Measurements from ENCODE around the gene CNOT2. TPM values are rescaled to one million over a fixed set of nuclear protein-coding genes. Genes with fewer than 3 reads are reported as not detected.

The CNOT2 gene
- total RNA-seq, 1 experiment from 2014 or later = 82.9 TPM

DNA sequence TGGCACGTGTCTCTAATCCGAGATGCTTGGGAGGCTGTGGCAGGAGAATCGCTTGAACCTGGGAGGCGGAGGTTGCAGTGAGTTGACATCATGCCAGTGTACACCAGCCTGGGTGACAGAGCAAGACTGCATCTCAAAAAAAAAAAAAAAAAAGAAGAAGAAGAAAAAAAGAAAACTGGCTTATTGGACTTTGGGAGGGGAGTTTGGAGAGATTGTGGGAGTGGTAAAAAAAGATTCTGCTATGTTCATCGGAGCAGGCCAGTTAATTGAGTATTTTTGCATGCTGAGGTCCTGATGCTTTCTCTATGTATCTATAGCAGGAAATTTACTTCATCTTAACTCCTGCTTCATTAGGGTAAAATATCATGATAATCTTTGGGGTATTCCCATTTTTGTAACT is 11.6 kb downstream of the CNOT2 start:
- no peak overlapping the region for H3K23ac ChIP-seq (ENCODE audit: insufficient read length, low read depth, low read length)
- H3K4me1 ChIP-seq (ENCODE audit: insufficient read depth, low read length) = peaks cover 3% of the 10 kb centered on the region; the same call in 1 of the 2 replicates
- no peaks in the 10 kb centered on the region for H4K20me1 ChIP-seq (ENCODE audit: control insufficient read depth, insufficient read depth, insufficient read length)
- Mint-ChIP-seq H3K27me3 (ENCODE audit: low read depth) (no peaks in the 10 kb centered on the region; the same call in 1 of the 2 replicates), H3K4me3 (no peak overlapping the region), H3K27ac (peak overlapping the region; percentile 13 to 71 (median 32); a peak in 4 of 7 replicates), H3K9me3 (no peaks in the 10 kb centered on the region), H3K36me3 (ENCODE audit: insufficient read depth in 1 of 3, low read depth in 3 of 3) (peaks cover 0 to 6% (median 3%) of the 10 kb centered on the region in 3 experiments; a peak in 4 of 7 replicates), H3K4me1 (peaks cover 42 to 44% of the 10 kb centered on the region in 2 experiments)
- no peak overlapping the region for H3K4ac ChIP-seq (ENCODE audit: low read depth, low read length)
- H2BK12ac ChIP-seq (ENCODE audit: insufficient read length, low read depth, low read length) = no peak overlapping the region
- no peaks in the 10 kb centered on the region for H3K27me3 ChIP-seq (ENCODE audit: insufficient read depth, low read length)
- H2BK120ac ChIP-seq (ENCODE audit: low read depth, low read length, poor library complexity, severe bottlenecking) = no peak overlapping the region
- no peak overlapping the region for H4K8ac ChIP-seq (replicated peaks; ENCODE audit: insufficient read length, low read depth, low read length)
- H3K9ac ChIP-seq (ENCODE audit: extremely low read depth, insufficient read length, low read length) = no peak overlapping the region
- no peak overlapping the region for H2AK5ac ChIP-seq (ENCODE audit: insufficient read length, low read length)
- WGBS (ENCODE audit: extremely low coverage, insufficient read length, low lambda C conversion rate) = no CpG with 5 or more reads among the region's 5 CpGs
- no peak overlapping the region for H3K4me2 ChIP-seq (ENCODE audit: insufficient read depth, insufficient read length, low read length)
- H4K5ac ChIP-seq (ENCODE audit: insufficient read length, low read depth, low read length) = no peak overlapping the region
- TF ChIP-seq CTCF (conservative IDR thresholded peaks at IDR 0.05) = no peak
- H3K56ac ChIP-seq (ENCODE audit: insufficient read length, low read depth, low read length) = no peak overlapping the region
- H2AFZ ChIP-seq (ENCODE audit: low read length) = no peak overlapping the region
- no peak overlapping the region for H2BK20ac ChIP-seq (ENCODE audit: low read depth, low read length, poor library complexity, severe bottlenecking)
- no peaks in the 10 kb centered on the region for H3K9me3 ChIP-seq (ENCODE audit: control insufficient read depth, low read depth, low read length)
- H2BK15ac ChIP-seq (ENCODE audit: low read depth, low read length) = no peak overlapping the region
- H3T11ph ChIP-seq (ENCODE audit: low read length) = no peak overlapping the region
- no peak for DNase-seq
- H3K14ac ChIP-seq (ENCODE audit: insufficient read depth, low read length) = no peak overlapping the region
- H3K23me2 ChIP-seq (ENCODE audit: insufficient read length, low read depth, low read length, poor library complexity, severe bottlenecking) = no peaks in the 10 kb centered on the region
- peaks cover 37% of the 10 kb centered on the region for H3K79me2 ChIP-seq (ENCODE audit: insufficient read depth, low read length)
- H2BK5ac ChIP-seq (ENCODE audit: insufficient read length, low read length) = no peak overlapping the region
- no peak overlapping the region for H3K27ac ChIP-seq (ENCODE audit: insufficient read length, low read depth, low read length)
- H3K18ac ChIP-seq (ENCODE audit: insufficient read length, low read depth, low read length) = no peak overlapping the region
- H3K79me1 ChIP-seq (ENCODE audit: insufficient read depth, low read depth, low read length, poor library complexity, severe bottlenecking) = no peaks in the 10 kb centered on the region
- H4K91ac ChIP-seq (ENCODE audit: insufficient read length, low read depth, low read length) = no peak overlapping the region

All from H9 (cell line).